H1 (cell line): Measurements from ENCODE around the gene PDCL3. TPM values are rescaled to one million over a fixed set of nuclear protein-coding genes. Genes with fewer than 3 reads are reported as not detected.

Experiments used
- CTCF ChIA-PET: fragments of 300-600 bp; sonication (Branson Sonifier 250); formaldehyde crosslinking; loops from one replicate; lab custom pipeline; 2021; ENCODE audit not compliant: partially characterized antibody; lab: Charles Lee
- POLR2A ChIA-PET: fragments of 300-600 bp; sonication (Branson Sonifier 250); formaldehyde crosslinking; loops from one replicate; lab custom pipeline; 2021; ENCODE audit warnings: inconsistent platforms; ENCODE audit not compliant: partially characterized antibody; lab: Charles Lee
- DNase-seq, 2 experiments: peaks; one replicate each; pipeline versions ENCODE4 v3.0.0 to v3.0.0-alpha.2; 2010 to 2022; ENCODE audit warnings: low spot score in 2 of 2, low read depth in 1 of 2, mixed read lengths in 1 of 2
- FAIRE-seq: peaks from 2 replicates; lab custom pipeline; 2011; peaks lifted over from hg19 to GRCh38; lab: Jason Lieb, UNC
- H2AFZ ChIP-seq: 2 replicates; pipeline ENCODE4 v1.8.1; 2012; ENCODE audit warnings: low read length, inconsistent platforms
- H2AK5ac ChIP-seq: 2 replicates; pipeline ENCODE4 v1.6.1; 2013; ENCODE audit warnings: low read depth, low read length
- H2BK120ac ChIP-seq: replicated peaks from 2 replicates; pipeline ENCODE3; 2013; ENCODE audit warnings: low read depth, low read length, inconsistent platforms
- H2BK12ac ChIP-seq: 2 replicates; pipeline ENCODE4 v1.6.1; 2013; ENCODE audit warnings: low read depth, low read length
- H2BK15ac ChIP-seq: 2 replicates; pipeline ENCODE4 v1.6.1; 2013; ENCODE audit warnings: low read length
- H2BK20ac ChIP-seq: 2 replicates; pipeline ENCODE4 v1.6.1; 2013; ENCODE audit warnings: low read length
- H2BK5ac ChIP-seq: 2 replicates; pipeline ENCODE4 v1.6.1; 2013; ENCODE audit warnings: low read depth, low read length
- H3K14ac ChIP-seq: 2 replicates; pipeline ENCODE4 v1.6.1; 2013; ENCODE audit warnings: inconsistent platforms; ENCODE audit not compliant: insufficient read length
- H3K18ac ChIP-seq: 2 replicates; pipeline ENCODE4 v1.6.1; 2013; ENCODE audit warnings: low read length; ENCODE audit errors: extremely low read depth
- H3K23ac ChIP-seq: 2 replicates; pipeline ENCODE4 v1.6.1; 2013; ENCODE audit warnings: inconsistent platforms; ENCODE audit not compliant: insufficient read length
- H3K23me2 ChIP-seq: 2 replicates; pipeline ENCODE4 v1.6.1; 2013; ENCODE audit warnings: low read depth, low read length
- H3K27ac ChIP-seq: 2 replicates; pipeline ENCODE4 v1.6.1; 2011; ENCODE audit warnings: low read depth, low read length, inconsistent platforms
- H3K27me3 ChIP-seq, 4 experiments: replicated peaks in 1 of 4; 1 replicate in 1 of 4; 2 replicates in 3 of 4; pipeline versions ENCODE4 v1.6.1 to v1.8.1; 2011 to 2013; ENCODE audit warnings: low read length in 3 of 4, mild to moderate bottlenecking in 3 of 4, inconsistent platforms in 2 of 4, mixed read lengths in 2 of 4, moderate library complexity in 1 of 4; ENCODE audit not compliant: control insufficient read depth in 3 of 4, insufficient read depth in 3 of 4; ENCODE audit errors: extremely low read depth in 1 of 4
- H3K36me3 ChIP-seq, 4 experiments: 2 replicates each; pipeline versions ENCODE4 v1.6.1 to v1.8.1; 2011 to 2013; ENCODE audit warnings: mild to moderate bottlenecking in 4 of 4, low read length in 3 of 4, moderate library complexity in 2 of 4, control low read depth in 1 of 4, inconsistent platforms in 1 of 4; ENCODE audit not compliant: insufficient read depth in 4 of 4, control insufficient read depth in 2 of 4
- H3K4ac ChIP-seq: replicated peaks from 2 replicates; pipeline ENCODE3; 2013; ENCODE audit warnings: low read length, low read depth, mixed read lengths, inconsistent platforms; ENCODE audit not compliant: insufficient read length
- H3K4me1 ChIP-seq, 4 experiments: replicated peaks in 1 of 4; 1 replicate in 1 of 4; 2 replicates in 3 of 4; pipeline versions ENCODE4 v1.6.1 to v1.8.1; 2011 to 2013; ENCODE audit warnings: low read length in 3 of 4, inconsistent platforms in 2 of 4, mixed read lengths in 1 of 4; ENCODE audit not compliant: insufficient read depth in 4 of 4, control insufficient read depth in 3 of 4
- H3K4me2 ChIP-seq, 2 experiments: 2 replicates each; pipeline versions ENCODE4 v1.6.1 to v1.8.1; 2011 to 2013; ENCODE audit warnings: low read depth in 2 of 2, low read length in 2 of 2, control low read depth in 1 of 2, inconsistent platforms in 1 of 2, mild to moderate bottlenecking in 1 of 2; ENCODE audit not compliant: insufficient read depth in 1 of 2
- H3K4me3 ChIP-seq, 4 experiments: fragments of 200-600, 300-600 bp in 1 of 4; sonication (generic), shearing (Covaris generic), sonication (Bioruptor Twin) in 1 of 4; 2 replicates each; pipeline versions ENCODE4 v1.5.1 to v1.8.1; 2011 to 2016; ENCODE audit warnings: low read length in 4 of 4, low read depth in 3 of 4, control low read depth in 2 of 4, inconsistent platforms in 2 of 4, mild to moderate bottlenecking in 2 of 4, mixed read lengths in 1 of 4, moderate library complexity in 1 of 4; ENCODE audit not compliant: insufficient read depth in 2 of 4; ENCODE audit errors: extremely low read depth in 1 of 4
- H3K56ac ChIP-seq: replicated peaks from 2 replicates; pipeline ENCODE3; 2013; ENCODE audit warnings: low read depth, mild to moderate bottlenecking, mixed read lengths, low read length, inconsistent platforms; ENCODE audit not compliant: insufficient read length
- H3K79me1 ChIP-seq: 2 replicates; pipeline ENCODE4 v1.6.1; 2013; ENCODE audit warnings: low read depth, low read length, control low read depth
- H3K79me2 ChIP-seq, 2 experiments: 2 replicates each; pipeline versions ENCODE4 v1.6.1 to v1.8.1; 2012 to 2013; ENCODE audit warnings: low read length in 2 of 2, mild to moderate bottlenecking in 2 of 2, inconsistent platforms in 1 of 2; ENCODE audit not compliant: insufficient read depth in 2 of 2, control insufficient read depth in 1 of 2
- H3K9ac ChIP-seq, 4 experiments: replicated peaks in 1 of 4; 1 replicate in 1 of 4; 2 replicates in 3 of 4; pipeline versions ENCODE4 v1.6.1 to v1.8.1; 2011 to 2013; ENCODE audit warnings: low read depth in 3 of 4, low read length in 3 of 4, control low read depth in 2 of 4, mild to moderate bottlenecking in 2 of 4, moderate library complexity in 2 of 4, inconsistent platforms in 1 of 4; ENCODE audit errors: extremely low read depth in 1 of 4
- H3K9me3 ChIP-seq, 2 experiments: 2 replicates each; pipeline versions ENCODE4 v1.6.1 to v1.8.1; 2012 to 2013; ENCODE audit warnings: mild to moderate bottlenecking in 2 of 2, moderate library complexity in 2 of 2, control low read depth in 1 of 2, inconsistent platforms in 1 of 2, low read depth in 1 of 2, low read length in 1 of 2, mixed read lengths in 1 of 2; ENCODE audit not compliant: insufficient read depth in 2 of 2
- H4K20me1 ChIP-seq, 2 experiments: replicated peaks in 1 of 2; 2 replicates each; pipeline versions ENCODE3 to v1.8.1; 2011 to 2013; ENCODE audit warnings: inconsistent platforms in 2 of 2, low read length in 2 of 2, mild to moderate bottlenecking in 1 of 2; ENCODE audit not compliant: insufficient read depth in 2 of 2, control insufficient read depth in 1 of 2
- H4K5ac ChIP-seq: 2 replicates; pipeline ENCODE4 v1.6.1; 2013; ENCODE audit warnings: low read length, low read depth, mixed read lengths, inconsistent platforms; ENCODE audit not compliant: insufficient read length
- H4K8ac ChIP-seq: 2 replicates; pipeline ENCODE4 v1.8.0; 2013; ENCODE audit warnings: mild to moderate bottlenecking, moderate library complexity, low read length, inconsistent platforms; ENCODE audit not compliant: insufficient read depth; ENCODE audit errors: extremely low read depth
- H4K91ac ChIP-seq: replicated peaks from 2 replicates; pipeline ENCODE3; 2013; ENCODE audit warnings: low read length, mixed read lengths, inconsistent platforms; ENCODE audit not compliant: insufficient read length
- CBX8 ChIP-seq: fragments of 300-800, 300-1000 bp; sonication (generic); IDR thresholded peaks from 2 replicates; pipeline ENCODE4 v1.7.1; 2016; ENCODE audit warnings: low read depth, low read length, borderline replicate concordance
- E2F6 ChIP-seq: IDR thresholded peaks from 2 replicates; pipeline ENCODE4 v1.6.1; 2012; ENCODE audit warnings: inconsistent platforms
- GTF2F1 ChIP-seq: IDR thresholded peaks from 2 replicates; pipeline ENCODE4 v1.6.1; 2012; ENCODE audit warnings: low read depth, low read length, improper control_type of control experiment, borderline replicate concordance
- HDAC2 ChIP-seq, 2 experiments: fragments of 300-600 bp in 1 of 2; sonication (generic) in 1 of 2; IDR thresholded peaks; 2 replicates each; pipeline ENCODE4 v1.6.1; 2011 to 2012; ENCODE audit warnings: low read depth in 2 of 2, low read length in 2 of 2, mild to moderate bottlenecking in 2 of 2, moderate library complexity in 2 of 2, borderline replicate concordance in 1 of 2, inconsistent platforms in 1 of 2
- JUN ChIP-seq: IDR thresholded peaks from 2 replicates; pipeline ENCODE4 v1.6.1; 2011; ENCODE audit warnings: low read depth, mild to moderate bottlenecking, improper control_type of control experiment, low read length
- KDM4A ChIP-seq: IDR thresholded peaks from one replicate; pipeline ENCODE4 v1.7.1; 2012; ENCODE audit warnings: low read depth, mild to moderate bottlenecking, moderate library complexity, low read length, inconsistent platforms; ENCODE audit not compliant: severe bottlenecking
- POLR2A ChIP-seq, 2 experiments: IDR thresholded peaks; 1 replicate in 1 of 2; 2 replicates in 1 of 2; pipeline ENCODE4 v1.6.1; 2011; ENCODE audit warnings: low read depth in 2 of 2, low read length in 2 of 2, mild to moderate bottlenecking in 2 of 2; ENCODE audit errors: control extremely low read depth in 1 of 2
- RAD21 ChIP-seq, 2 experiments: IDR thresholded peaks in 1 of 2; conservative IDR thresholded peaks in 1 of 2; 2 replicates each; pipeline ENCODE4 v1.6.1; 2011; ENCODE audit warnings: low read depth in 2 of 2, low read length in 2 of 2, improper control_type of control experiment in 1 of 2, inconsistent platforms in 1 of 2, mild to moderate bottlenecking in 1 of 2, moderate library complexity in 1 of 2
- SIN3A ChIP-seq, 2 experiments: IDR thresholded peaks in 1 of 2; conservative IDR thresholded peaks in 1 of 2; 2 replicates each; pipeline ENCODE4 v1.6.1; 2011 to 2012; ENCODE audit warnings: low read length in 2 of 2, improper control_type of control experiment in 1 of 2, low read depth in 1 of 2, mild to moderate bottlenecking in 1 of 2
- SRF ChIP-seq: IDR thresholded peaks from 2 replicates; pipeline ENCODE4 v1.6.1; 2011; ENCODE audit warnings: mild to moderate bottlenecking, low read depth, low read length, moderate library complexity
- SUZ12 ChIP-seq: fragments of 200-600 bp; sonication (generic); IDR thresholded peaks from 2 replicates; pipeline ENCODE4 v1.6.1; 2012; ENCODE audit warnings: mild to moderate bottlenecking, inconsistent platforms, low read length, moderate library complexity, mixed read lengths
- WGBS, 2 experiments: shearing (Covaris generic) in 1 of 2; methylation state at CpG; one replicate each; pipeline versions ENCODE4 v1.1.6 to v1.1.7; 2013 to 2015; ENCODE audit warnings: low lambda C conversion rate in 2 of 2, mixed read lengths in 2 of 2, inconsistent platforms in 1 of 2, low coverage in 1 of 2, missing lambda C conversion rate in 1 of 2; ENCODE audit not compliant: insufficient replicate concordance in 2 of 2, insufficient coverage in 1 of 2, insufficient read length in 1 of 2; ENCODE audit errors: extremely low coverage in 1 of 2, missing lambda C conversion rate in 1 of 2; 5-methylcytosine and 5-hydroxymethylcytosine counted together
- polyA plus RNA-seq, 7 experiments: library from polyadenylated mRNA; depleted of rRNA in 3 of 7; stranded (reverse) in 5 of 7; unstranded in 2 of 7; fragments of >200 nt in 5 of 7; fragments of 200-250 nt in 2 of 7; gene quantifications; 1 replicate in 5 of 7; 2 replicates in 1 of 7; 4 replicates in 1 of 7; pipeline versions ENCODE4 v1.2.1 to v1.2.3, GENCODE V29; 2011 to 2013; ENCODE audit warnings: missing spikeins in 2 of 7, mixed read lengths in 2 of 7
- total RNA-seq: library from RNA; stranded (reverse); fragmentation: NEBNext Ultra II Directional; extraction: Animal tissue kit (Norgen Biotek cat#: 25700); gene quantifications from 2 replicates; pipeline ENCODE4 v1.2.1, GENCODE V29; 2021

Gene PDCL3
- total and polyA plus RNA-seq, 2 of the 8 experiments (the other 6 are each of a cell fraction or from before 2014, with no cell fraction given) = 19.8 to 29.4 TPM

GRCh38 chr2:100584816-100585215 lies 22.0 kb downstream of the PDCL3 start:
- Histone ChIP-seq H3K23me2 (no peaks in the 10 kb centered on the region), H3K27ac (no peak overlapping the region), H3K79me1 (no peaks in the 10 kb centered on the region), H2BK20ac (no peak overlapping the region), H3K4me1 (no peaks in the 10 kb centered on the region), H4K8ac (no peak overlapping the region), H4K91ac (no peak overlapping the region), H3K9ac (no peak overlapping the region), H3K4me2 (no peak overlapping the region), H2AK5ac (no peak overlapping the region), H2BK15ac (no peak overlapping the region), H3K79me2 (no peaks in the 10 kb centered on the region), H3K18ac (no peak overlapping the region), H2BK12ac (no peak overlapping the region), H2BK120ac (no peak overlapping the region), H4K20me1 (no peaks in the 10 kb centered on the region), H3K23ac (no peak overlapping the region), H3K4ac (no peak overlapping the region)
- CTCF ChIA-PET = interaction anchor here (1.6 kb wide), 1 partner anchor 10 kb away, joined by 4 read pairs; no protein-coding TSS in a partner anchor
- POLR2A ChIA-PET = no interaction called here
- DNase-seq = no peak
- FAIRE-seq = no peak
- TF ChIP-seq E2F6 (no peak), SRF (no peak), KDM4A (no peak), JUN (no peak), RAD21 (IDR thresholded peaks at IDR 0.05 in 1 of 2, conservative IDR thresholded peaks at IDR 0.05 in 1 of 2; ENCODE audit: low read depth in 2 of 2, low read length in 2 of 2) (no peak), HDAC2 (IDR thresholded peaks at IDR 0.05; ENCODE audit: borderline replicate concordance in 1 of 2, low read depth in 2 of 2, low read length in 2 of 2) (no peak), POLR2A (IDR thresholded peaks at IDR 0.05; ENCODE audit: control extremely low read depth in 1 of 2, low read depth in 2 of 2, low read length in 2 of 2) (no peak), GTF2F1 (no peak), SUZ12 (no peak), CBX8 (no peak), SIN3A (conservative IDR thresholded peaks at IDR 0.05 in 1 of 2, IDR thresholded peaks at IDR 0.05 in 1 of 2; ENCODE audit: low read depth in 1 of 2, low read length in 2 of 2) (no peak)
- TF ChIP-seq, all 59 proteins: peak for 0
- WGBS, 2 experiments = 92% methylated on average over 3 of the region's 3 CpGs; no CpG with 5 or more reads in 1 of the 2 experiments
- Histone ChIP-seq H2BK5ac (no peak overlapping the region), H3K4me3 (no peak overlapping the region), H4K5ac (no peak overlapping the region), H3K27me3 (no peaks in the 10 kb centered on the region), H3K56ac (no peak overlapping the region), H3K36me3 (no peaks in the 10 kb centered on the region), H3K9me3 (no peaks in the 10 kb centered on the region), H3K14ac (no peak overlapping the region), H2AFZ (no peak overlapping the region)
